Prostate gland (tissue), 2 donors: ENCODE results near the gene DTNB.

Source experiments
- CTCF ChIP-seq, 4 experiments: fragments of 200-600 bp in 2 of 4; fragments of 450-650 bp in 2 of 4; sonication (generic) in 2 of 4; IDR thresholded peaks; 1 replicate in 3 of 4; 2 replicates in 1 of 4; pipeline ENCODE4 v1.5.1; 2016 to 2019; ENCODE audit warnings: antibody characterized with exemption in 4 of 4, mild to moderate bottlenecking in 2 of 4, moderate library complexity in 2 of 4
- POLR2A ChIP-seq: fragments of 450-650 bp; IDR thresholded peaks from one replicate; pipeline ENCODE4 v1.6.1; 2016; ENCODE audit warnings: antibody characterized with exemption, mild to moderate bottlenecking
- POLR2AphosphoS5 ChIP-seq: sonication (generic); formaldehyde crosslinking; IDR thresholded peaks from one replicate; pipeline ENCODE4 v1.6.1; 2017; ENCODE audit warnings: antibody characterized with exemption

DNA sequence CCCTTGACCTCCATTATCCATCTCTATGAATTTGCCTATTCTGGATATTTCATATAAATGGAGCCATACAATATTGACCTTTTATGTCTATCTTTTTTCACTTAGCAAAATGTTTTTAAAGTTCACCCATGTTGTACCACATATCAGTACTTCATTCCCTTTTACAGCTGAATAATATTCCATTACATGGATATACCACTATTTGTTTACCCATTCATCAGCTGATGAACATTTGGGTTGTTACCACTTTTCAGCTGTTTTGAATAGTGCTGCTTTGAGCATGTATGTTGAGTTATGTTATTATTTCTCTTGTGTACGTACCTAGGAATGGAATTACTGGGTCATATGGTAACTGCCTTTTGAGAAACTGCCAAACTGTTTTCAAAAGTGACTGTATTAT is 238.0 kb downstream of the DTNB start:
- TF ChIP-seq CTCF (IDR thresholded peaks at IDR 0.05) (no peak), POLR2A (no peak), POLR2AphosphoS5 (no peak)
